GM18526 (cell line): ENCODE data around the gene ALPK1.

Source experiments
- POLR2A ChIP-seq: IDR thresholded peaks from 3 replicates; pipeline ENCODE4 v1.6.1; 2011; ENCODE audit not compliant: insufficient read length; ENCODE audit errors: extremely low read depth

The ALPK1 gene

DNA sequence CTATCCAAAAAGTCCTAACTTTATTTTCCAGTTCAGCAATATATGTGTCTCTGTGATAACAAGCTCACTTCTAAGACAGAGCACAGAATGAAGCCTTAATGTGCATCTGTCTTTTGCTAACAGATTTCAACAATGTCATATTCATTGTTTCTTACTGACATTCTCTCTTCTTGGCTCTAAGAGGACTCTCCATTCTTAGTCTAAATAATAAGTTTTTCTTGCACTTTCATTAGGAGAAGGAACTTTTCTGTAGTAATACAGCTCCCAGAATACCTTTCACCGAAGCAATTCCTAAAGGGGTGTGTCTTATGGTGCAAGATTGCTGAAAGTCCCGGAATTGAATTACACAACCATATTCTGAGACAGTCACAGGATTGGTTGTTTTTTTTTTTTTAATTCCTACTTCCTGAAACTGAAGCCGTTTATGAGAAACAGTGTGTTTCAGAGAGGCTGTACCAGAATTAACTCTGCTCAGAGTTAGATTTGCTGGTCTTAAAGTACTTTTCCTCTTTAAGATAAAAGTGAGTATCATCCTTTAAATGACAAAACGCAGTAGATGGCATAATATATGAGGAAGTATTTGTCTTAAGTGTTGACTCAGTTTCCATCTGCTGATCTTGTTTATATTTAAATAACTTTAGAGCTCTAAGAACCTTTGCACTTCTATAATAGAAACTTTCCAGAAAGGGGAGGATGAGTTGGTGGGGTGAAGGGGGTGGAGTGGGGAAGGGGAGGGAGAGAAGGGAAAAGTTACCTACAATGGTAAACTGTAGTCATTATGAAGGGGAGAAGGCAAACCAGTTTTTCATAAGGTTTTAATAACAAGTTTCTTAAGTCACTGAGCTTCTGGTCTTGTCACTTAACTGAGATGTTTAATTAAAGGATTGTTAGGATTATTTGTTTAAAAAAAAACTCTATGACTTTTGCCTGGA lies at the start of gene ALPK1:
TSS of gene ALPK1 (plus strand) at position 421 of the 932 bp plus-strand sequence.
- no peak for TF ChIP-seq POLR2A

DNA sequence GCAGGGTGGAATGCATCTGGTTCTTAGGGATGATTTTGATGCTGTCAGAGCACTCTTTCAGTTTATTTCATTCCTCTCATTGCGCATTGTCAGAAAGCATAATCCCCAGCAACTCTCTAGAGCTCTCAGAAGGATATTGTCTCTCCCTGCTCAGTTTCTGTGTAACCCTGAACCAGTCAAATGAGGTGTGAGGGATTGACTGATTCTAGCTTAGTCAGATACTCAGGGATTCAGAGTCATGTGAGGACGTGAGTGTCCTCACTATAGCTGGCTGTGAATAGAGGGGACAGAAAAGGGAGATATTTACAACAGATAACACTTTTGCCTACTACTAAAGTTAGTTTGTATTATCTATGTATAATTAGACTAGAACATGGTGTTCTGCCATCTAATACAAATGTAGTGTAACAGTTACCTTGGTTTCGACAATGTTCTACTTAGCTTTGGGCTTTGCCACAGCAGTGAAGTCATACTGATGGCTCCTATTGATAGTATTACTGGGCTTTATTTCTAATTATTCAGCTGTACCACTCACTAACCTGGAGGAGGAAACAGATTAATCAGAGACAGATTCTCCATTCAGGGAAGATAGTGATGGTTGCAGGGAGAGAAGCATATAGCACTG lies 46.0 kb upstream of the ALPK1 start:
- no peak for TF ChIP-seq POLR2A

DNA sequence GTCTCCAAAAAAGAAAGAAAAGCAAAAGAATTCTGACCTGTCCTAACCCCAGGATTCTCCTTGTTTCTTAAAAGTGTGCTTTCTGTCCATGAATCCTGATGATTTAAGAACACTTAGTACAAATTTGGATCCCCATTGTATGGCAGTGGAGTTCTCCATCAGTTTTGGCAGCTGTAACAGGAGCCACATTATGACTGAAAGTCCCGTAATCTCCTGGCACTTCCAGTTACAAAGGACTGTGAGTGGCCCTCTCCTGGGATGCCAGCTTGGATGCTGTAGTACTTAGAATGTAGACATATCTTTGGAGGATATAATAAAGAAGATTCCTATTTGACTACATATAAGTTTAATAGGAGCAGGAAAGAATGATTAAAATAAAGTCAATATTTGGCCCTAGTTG lies 44.9 kb upstream of the ALPK1 start:
- no peak for TF ChIP-seq POLR2A

DNA sequence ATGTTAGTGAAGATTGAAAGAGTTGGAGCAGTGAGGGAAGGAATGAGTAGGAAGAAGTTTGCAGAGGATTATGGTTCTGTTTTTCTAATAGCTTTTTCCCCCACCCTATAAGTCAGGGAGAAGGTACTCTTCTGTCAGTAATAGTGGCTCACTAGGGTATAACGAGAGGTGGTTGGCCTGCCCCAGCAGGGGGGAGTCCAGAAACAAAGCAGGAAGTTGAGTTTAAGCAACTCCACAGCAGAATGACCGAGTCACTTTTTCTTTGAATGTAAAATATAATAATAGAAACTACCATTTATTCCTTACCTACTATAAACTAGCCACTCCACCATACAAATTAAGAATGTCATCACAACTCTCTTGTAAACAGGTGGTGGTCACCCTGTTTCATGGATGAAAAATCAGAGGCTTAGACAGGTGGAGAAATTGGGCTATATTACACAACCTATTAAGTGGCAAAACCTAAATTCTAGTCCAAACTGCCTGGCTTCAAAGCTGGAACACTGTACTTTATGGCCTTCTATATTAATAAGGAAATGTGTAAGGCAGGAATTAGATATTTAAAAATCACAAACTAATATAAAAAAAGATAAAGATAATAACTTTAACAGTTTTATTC lies 43.7 kb upstream of the ALPK1 start:
- TF ChIP-seq POLR2A = no peak

DNA sequence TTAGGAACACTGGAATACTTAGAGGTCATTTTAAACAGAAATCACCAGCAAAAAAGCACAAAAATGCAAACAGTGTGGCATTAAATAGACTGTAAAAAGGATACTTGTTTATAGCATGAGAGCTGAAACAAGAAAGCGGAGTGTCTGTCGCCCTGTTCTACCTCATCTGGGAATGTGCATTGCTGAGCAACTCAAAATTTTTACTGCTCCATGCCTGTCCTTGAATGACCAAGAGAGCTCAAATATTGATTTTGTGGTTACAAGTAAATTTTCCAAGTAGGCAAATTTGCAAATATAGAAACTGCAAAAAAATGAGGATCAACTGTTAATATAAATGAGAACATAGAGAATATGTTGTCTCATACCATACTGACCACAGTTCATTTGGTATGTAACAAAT lies 40.1 kb upstream of the ALPK1 start:
- no peak for TF ChIP-seq POLR2A

DNA sequence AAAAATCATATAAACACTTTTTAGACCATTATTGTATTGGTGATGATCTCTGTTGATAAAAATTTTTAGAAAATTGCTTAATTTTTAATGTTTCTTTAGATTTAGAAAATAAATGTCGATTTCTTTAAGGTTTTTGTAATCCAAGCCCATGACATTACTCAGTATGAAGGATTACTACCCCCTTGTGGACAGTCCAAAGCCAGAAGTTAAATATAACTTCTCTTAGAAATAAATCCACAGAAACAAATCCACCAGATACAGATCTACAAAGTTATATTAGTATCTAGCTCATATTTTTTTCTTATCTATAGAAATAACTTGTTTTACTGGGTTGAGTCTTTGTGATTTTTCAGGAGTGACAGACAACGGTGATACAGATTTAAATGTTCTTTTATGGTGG lies 30.3 kb upstream of the ALPK1 start:
- no peak for TF ChIP-seq POLR2A

DNA sequence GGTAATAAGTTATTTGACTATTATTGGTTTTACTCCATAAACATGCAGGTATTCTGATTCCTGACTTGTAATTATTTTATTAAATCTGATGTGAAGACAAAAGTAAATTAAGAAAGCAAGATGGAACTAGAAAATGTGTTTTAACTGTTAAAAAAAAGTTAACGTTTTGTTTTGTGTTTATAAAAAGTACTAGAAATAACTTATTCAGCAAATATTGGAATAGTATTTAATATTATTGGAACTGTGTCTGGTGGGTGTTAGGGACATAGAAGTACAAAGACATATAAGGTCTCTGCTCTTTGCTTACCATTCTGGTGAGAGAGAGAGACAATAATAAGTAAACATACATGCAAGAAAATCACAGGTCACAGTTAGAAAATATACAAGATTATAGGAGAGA lies 27.1 kb upstream of the ALPK1 start:
- TF ChIP-seq POLR2A = no peak

DNA sequence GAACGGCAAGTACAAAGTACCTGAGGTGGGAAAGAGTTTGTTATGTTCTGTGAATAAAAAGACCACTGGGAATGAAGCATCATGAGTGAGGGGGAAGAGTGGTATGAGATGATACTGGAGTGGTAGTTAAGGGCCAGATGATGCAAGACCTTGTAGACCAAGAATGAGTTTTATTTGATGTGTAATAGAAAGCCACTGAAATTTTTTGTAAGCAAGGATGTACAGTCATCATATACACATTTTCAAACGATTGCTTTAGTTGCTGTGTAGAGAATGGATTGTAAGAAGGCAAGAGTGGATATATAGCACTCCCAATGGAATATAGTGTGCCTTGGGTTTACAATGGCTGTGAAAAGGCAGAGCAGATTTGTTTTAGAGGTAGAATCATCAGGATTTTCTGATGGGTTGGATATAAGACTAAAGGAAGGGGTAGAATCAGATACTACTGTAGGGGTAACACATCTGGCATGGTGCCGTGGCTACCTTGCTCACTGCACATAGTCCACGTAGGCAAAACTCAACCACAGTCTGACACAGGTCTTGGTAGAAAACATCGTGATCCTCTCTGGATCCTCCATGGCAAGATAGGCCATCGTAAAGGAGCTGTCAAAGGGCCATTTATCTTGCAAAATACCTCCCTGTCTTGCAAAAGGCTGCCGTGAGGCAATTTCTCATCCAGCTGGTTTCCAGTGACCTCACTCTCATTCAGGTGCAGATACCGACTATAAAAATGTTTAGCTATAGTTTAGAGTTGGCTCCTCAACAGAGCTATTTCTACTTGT lies 26.3 kb upstream of the ALPK1 start:
- TF ChIP-seq POLR2A = no peak

DNA sequence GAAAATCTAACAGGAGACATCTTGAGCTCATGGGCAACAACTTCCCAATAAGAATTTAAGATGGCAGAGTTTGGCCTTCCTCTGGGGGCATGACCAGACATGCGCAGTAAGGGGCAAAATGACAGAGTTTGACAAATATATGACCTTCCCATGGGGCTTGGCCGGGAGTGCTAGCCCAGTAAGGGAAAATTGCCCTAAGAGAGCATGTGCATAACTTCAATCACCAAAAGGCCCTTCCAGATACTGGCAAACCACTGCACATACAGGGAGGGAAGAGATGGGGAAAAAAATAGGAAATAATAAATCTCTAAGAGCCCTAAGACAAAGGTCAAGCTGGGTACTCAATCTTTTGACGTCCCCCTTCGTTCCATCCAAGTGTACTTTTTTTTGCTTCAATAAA lies 24.9 kb upstream of the ALPK1 start:
- no peak for TF ChIP-seq POLR2A

DNA sequence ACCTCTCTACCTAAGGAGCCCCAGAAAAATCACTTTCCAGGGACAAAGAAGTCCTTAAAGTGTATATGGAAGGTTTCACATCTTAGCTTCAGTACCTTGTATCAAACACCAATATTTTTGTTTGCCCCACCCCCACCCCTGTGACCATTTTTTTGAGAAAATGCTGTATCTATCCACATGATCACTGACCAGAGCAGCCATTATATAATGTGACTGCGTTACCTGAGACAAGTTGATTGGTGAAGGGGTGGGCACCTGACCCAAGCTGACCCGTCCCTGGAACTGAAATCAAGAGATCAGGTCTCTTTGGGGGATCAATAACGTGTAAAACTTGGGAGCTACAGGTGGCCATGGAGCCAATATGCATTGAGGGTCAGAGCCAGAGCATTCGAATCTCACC lies 22.2 kb upstream of the ALPK1 start:
- no peak for TF ChIP-seq POLR2A

DNA sequence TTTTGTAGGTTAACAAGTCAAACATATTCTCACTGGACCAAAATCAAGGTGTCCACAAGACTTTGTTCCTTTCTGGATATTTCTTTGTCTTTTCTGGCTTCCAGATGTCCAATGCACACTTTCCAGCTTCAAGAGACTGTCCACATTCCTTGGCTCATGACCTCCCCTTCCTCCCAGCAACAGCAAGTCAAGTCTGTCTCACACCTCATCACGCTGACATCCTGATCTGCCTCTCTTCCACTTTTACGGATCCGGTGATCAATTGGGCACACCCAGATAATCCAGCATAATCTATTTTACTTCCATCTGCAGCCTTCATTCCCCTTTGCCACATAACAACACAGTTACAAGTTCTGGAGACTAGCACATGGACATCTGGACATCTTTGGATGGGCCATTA lies 21.1 kb upstream of the ALPK1 start:
- TF ChIP-seq POLR2A = no peak

DNA sequence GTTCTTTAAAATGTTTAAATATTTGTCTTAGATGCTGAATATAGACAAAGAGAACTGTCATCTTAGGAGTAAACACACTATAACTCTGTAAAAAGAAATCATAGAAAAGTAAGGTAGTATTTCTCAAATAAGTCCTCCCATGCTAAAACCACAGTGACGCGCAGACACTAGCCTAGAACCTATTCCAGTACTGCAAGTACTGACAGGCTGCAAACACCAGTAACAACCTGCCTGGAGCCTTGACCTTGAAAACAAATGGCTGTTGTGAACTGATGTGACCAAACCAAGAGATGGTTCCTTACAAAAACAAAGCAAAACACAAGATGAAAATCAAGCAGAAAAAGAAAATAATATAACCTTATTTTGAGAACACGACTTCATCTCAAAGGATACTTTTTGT lies 19.9 kb upstream of the ALPK1 start:
- no peak for TF ChIP-seq POLR2A

DNA sequence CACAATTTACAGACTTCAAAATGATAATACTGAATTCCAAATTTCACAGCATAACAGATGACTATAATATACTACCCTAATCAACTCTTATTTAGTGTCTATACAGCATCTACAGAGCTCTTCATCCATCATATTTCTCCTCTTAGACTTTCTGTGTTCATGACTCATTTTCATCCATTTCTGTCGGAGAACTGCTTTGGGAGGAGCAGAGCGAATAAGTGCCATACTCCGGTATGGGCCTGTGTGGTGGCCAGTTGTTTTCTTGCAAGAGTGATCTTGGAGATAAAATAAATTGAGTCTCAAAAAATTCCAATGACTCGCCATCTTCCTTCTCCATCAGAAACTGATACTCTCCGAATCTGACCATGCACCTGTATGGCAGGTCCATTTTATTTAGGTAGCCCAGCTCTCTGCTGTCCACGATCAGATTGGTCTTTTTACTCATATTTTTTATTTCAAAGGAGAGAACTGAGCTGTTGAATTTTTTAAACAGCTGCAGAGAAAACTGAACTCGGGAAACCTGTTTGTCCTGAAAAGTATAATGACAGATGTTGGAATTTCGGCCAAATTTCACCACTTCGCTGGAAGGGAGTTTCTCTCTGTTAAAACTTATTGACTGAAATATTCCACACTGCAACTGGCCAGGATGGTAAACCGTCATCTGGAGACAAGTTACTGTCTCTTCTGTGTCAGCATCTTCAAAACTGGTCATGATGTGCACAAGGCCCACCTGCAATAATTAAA lies 19.3 kb upstream of the ALPK1 start:
- TF ChIP-seq POLR2A = no peak

DNA sequence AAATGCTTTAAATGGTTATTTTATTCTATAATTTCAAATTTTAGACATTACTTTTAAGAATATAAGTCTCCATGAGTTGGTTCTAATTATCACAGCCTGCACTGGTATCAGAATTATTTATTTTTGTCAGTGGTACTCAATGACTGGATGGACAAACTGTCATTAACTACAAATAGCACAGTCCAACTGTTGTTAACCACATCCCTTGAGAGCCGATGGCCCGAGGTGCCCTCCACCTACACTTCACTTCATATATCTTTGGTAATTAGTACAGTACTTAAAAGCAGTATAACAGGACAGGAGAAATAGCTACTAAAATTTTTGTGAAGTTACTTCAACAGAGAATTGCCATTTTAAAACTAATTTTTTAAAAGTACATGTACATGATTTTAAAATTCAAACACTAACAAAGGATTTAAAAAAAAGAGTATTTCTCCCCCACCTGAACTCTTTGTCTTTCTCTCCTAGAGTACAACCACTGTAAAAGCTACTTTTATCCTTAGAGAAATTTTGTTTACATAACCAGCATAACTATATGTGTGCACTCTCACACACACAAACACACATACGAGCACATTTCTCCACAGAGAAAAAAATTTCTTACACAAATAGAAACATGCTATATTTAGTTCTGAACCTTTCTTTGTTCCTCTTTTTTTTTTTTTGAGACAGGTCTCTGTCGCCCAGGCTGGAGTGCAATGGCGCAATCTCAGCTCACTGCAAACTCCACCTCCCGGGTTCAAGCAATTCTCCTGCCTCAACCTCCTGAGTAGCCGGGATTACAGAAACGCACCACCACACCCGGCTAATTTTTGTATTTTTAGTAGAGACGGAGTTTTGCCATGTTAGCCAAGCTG lies 17.9 kb upstream of the ALPK1 start:
- TF ChIP-seq POLR2A = no peak
